HK-2 (cell line): ENCODE measurements around the gene IRF1.
"Not testable (repeated sequence)": the region's sequence is repeated elsewhere in the genome, so short reads cannot be mapped to it uniquely, and the experiment has no call there.

Experiments used
- DNase-seq: peaks from one replicate; pipeline ENCODE4 v3.0.0-alpha.2; 2018; ENCODE audit not compliant: unreplicated experiment

IRF1 gene

DNA sequence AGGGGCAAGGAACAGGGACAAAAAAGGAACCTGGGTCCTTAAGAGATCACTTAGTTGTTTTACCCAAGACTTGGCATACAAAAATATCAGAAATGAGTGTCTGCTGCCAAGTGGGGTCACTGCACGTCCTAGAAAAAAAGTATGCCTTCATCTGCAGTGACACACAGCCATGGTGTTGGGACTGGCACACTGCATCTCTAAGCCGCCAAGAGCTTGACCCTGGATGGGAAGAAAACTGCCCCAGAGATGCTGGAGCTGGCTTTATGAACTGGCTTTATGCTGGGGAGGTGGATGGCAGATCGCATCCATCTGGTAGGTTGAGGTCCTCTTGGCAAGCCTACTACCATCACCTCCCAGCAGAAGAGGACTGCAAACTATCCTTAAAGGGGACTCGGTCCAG, 51.7 kb downstream of the IRF1 start:
- DNase-seq, result no peak

DNA sequence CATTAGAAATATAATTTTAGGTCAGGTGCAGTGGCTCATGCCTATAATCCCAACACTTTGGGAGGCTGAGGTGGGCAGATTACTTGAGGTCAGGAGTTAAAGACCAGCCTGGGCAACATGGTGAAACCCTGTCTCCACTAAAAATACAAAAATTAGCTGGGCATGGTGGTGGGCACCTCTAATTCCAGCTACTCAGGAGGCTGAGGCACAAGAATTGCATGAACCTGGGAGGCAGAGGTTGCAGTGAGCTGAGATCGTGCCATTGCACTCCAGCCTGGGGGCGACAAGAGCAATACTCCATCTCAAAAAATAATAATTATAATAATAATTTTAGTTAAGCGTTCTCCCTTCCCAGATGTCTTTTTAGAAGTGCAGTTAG, 52.3 kb downstream of the IRF1 start:
- DNase-seq, result not testable (repeated sequence)

DNA sequence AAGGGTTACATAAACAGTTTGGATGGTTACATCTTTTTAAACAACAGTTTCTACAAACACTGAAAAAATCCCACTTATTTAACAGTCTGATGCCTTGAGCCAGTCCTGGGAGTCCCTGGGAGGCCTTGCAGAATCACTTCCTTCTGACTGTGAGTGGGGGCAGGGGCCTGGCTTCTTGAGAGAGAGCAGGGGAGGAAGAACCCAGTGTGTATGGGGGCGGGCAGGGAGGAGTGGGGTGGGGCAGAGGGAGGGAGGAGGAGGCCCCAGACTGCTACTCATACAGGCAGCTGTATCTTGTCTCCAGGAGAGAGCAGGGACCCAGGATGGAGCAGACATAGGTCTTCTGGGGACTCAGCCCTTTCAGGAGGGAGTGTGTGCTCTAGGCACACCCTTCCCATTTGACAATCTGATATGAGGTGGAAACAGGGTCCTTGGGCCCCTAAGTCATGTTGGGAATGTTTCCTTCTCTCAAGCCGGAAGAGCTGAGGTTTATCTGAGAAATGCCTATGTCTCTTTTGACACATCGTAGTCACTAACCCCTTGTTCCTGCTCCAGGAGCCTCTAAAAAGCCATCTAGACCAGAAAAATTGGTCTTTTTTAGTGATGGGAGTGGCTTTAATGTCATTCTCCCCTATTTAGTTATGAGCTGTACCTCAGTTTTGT, 52.8 kb downstream of the IRF1 start:
- DNase-seq, result peak; percentile 70

DNA sequence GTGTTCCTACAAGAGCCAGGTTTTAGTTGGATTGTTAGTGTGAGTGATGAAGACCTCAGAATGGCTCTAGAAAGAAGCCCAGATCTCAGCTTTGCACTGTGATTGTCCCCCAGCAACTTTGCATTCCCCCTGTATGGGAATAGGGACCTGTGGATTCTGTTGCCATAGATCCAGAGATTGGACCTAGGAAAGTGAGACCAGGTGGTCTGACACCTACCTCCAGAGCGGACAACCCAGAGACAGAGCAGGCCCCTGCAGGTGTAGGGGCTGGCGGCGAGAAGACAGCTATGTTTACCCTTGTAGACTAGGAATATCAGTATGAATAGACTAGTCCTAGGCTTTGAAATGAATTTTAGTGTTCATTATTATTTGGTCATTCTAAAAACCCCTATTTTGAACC, 53.6 kb downstream of the IRF1 start:
- DNase-seq, result no peak

DNA sequence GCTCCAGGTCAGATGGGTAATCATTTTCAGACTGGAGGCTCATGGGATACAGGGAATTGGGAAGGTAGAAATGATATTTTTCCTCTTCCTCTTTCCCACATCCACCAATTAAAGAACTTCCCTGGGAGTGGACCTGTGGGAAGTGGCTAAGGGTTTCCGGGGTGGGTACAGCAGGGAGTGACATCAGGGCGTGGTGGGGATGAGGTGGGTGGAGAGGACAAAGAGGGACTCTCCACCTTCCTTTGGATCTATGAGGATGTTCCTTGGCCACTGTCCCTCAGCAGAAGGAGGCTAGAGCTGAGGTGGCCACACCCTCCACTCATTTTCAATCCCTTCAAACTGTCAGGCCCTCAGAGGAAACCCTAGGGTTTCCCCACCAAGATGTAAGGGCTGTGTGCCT, 54.7 kb downstream of the IRF1 start:
- no peak for DNase-seq

DNA sequence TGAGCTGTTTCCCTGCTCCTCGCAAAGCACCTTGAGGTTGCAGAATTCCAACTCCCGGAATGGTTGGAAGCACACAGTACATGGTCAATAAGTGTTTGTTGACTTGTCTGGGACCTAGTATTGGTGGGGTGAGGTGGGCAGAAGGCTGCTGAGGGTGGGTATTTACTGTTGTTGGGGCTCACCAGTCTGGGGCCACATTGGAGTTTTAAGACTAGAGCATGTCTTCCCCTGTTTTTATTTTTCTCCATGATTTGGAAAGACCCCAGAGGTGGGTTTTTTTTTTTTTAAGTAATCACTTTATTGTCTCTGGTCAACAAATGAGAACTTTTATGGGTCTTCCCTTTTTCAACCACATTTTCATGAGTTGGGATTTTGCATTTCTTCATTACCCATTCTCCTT, 55.1 kb downstream of the IRF1 start:
- no peak for DNase-seq

DNA sequence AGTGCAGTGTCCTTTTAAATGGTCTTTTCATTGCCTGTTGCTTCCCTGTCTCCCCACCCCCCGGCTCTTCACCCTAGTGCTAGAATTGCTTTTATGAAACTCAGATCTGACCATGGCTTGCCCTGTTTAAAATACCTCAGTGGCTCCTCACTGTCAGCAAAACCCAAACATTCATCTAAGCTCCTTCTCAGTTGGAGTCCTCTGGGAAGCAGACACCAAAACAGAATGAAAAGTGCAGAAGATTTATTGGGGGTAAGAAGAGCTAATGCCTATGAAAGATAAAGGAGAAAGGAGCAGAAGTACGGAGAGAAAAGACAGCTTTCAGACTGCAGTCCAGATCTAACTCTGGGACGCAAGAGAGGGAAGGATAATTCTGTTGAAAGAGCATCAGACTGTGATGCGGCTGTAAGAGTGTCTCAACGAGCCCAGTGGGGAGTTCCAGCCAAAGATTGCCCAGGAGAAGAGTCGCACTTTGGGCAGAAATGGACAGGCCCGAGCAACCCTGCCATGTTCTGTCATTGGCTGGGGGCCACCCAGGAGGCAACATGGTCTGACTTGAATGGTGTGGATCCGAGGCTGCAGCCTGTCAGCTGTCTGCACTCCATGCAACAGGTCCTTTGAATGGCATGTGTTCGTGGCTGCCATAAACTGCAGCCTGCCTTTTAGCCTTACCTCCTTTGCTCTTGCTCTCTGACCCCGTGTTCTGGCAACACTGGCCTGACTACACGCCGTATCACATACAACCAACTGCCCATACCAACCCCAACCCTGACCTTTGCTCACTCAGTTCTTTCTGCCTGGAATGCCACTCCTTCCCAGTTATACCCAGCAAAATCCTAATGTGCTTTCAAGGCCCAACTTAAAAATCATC, 55.9 kb downstream of the IRF1 start:
- no peak for DNase-seq

DNA sequence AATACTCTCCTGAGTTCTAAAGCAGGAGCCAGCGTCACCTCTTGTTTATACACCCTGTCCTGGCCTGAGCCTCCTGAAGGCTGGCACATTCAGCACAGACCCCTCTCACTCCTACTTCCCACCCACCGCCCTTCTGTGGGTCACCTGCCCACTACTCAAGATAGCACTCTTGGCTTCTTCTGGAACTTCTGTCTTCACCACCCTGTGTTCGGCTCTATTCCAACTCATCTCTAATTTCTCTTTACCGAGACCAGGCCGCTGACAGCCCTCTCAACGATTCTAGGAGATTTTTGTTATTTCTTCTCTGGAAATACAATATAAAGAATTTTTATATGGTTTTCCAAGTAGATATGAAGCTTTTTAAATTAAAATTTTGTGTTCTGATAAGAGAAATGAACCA, 57.4 kb downstream of the IRF1 start:
- no peak for DNase-seq

DNA sequence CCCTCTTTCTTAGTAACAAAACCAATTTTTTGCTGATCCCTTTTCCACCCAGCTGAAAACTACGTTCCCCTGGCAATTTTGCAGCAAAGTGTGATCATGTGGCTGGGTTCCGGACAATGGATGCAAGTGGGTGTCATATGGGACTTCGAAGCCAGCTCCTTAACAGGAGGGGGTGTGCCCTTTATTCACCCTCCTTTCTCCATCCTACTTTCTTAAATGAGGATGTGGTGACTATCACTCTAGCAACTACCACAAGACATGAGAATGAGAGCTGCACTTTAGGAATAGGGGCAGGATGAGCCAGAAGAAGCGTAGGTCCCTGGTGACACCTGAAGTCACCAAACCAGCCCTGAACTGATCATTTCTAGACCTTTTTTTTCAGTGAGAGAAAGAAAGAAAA, 58.9 kb downstream of the IRF1 start:
- DNase-seq, result no peak
